HTR-8/SVneo (cell line): ENCODE measurements around the gene CACNG3.

Experiments used
- DNase-seq: peaks from one replicate; pipeline ENCODE4 v3.0.0; 2011; ENCODE audit warnings: low spot score, mixed read lengths; ENCODE audit not compliant: insufficient read length
- FAIRE-seq: peaks from 2 replicates; lab custom pipeline; 2011; peaks lifted over from hg19 to GRCh38; lab: Jason Lieb, UNC

CACNG3 gene

DNA sequence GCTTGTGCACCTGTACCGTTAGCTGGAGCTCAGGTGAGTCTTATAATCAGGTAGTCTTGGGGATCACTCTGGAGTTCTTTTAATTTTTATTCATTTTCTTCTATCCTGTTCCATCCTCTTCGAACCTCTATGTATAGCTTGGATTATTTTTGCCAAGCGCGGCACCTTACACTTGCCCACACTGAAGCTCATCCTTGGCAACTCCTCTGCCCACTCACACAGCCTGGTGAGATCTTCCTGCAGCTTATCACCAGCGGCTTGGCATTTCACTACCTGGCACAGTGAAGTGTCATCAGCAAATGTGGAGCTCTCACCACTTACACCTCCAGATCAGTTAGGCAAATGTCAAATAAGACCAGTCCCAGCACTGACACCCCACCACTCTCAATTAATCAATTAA lies 116.7 kb downstream of the CACNG3 start:
- DNase-seq (no peak), FAIRE-seq (no peak)

DNA sequence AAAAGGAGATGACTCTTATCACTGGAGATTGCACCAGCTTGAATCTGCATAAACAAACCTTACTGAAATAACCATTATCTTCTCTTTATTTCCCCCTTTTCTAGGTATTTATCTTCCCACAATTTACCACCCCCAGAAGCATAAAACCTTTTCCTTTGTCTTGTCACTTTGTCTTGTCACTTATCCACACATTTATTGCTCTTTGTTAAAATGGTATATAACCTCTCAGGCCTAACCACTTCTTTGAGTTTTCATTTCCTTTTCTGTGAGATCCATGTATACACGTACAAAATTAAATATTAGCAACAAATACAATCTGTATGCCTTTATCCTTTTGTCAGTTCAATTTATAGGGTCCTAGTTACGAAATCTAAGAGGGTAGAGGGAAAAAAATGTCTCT lies 122.9 kb downstream of the CACNG3 start:
- FAIRE-seq (no peak), DNase-seq (no peak)

DNA sequence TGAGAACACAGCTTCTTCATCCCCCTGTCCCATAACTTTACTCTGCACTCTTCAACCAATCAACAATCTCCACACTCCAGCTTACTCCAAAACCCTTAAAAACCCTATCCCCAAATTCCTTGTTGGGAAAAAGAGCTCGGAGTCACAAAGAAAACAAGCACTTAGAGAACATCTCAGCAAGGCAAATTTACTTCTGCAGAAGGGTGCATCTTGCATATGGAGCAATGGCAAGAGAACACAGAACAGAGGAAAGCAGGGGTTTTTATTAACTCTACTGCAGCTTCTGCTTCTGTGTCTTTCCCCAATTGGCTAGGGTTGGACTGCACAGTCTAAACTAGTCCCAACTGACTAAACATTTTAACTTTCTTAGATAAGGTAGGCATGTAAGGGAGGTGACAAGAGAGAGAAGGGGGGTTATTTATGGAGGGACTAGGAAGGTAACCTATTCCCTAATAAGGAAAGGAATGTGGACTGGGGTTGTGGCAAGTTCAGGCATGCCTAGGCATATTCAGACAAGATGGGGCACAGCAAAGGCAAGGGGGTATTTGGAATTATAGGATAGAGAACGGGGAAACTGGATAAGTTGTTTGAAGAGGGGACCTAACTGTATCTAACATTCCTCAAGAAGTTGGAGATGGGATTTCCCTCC lies 125.5 kb downstream of the CACNG3 start:
- no peak for FAIRE-seq

DNA sequence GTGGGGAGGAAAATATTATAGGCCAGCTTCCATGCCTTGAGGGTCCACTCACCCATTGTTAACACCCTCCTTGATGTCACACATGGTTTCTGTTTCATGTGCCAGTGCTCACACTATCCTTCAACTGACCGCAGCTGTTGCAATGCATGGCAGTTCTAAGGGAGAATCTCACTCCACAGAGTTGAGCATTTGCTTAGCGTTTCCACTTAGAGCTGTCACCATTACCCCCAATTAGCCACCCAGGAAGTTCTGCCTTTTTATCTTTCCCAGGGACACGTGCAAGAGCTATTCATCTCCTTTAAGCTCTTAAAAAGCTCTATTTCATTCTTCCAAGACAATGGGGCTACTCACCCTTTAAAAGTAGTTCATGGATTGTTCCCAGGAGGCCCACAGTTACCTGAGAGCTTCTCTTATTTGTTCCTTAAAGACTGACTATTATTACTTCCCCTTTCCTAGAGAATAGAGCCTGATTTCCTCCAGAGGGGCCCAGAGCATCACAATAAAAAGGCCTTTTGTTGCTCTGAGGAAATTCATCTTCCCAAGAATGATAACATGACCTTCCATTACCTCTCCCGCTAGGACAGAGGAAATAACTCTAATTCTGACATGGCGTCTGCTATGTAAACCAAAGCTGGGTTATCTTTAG lies 126.8 kb downstream of the CACNG3 start:
- FAIRE-seq (no peak), DNase-seq (no peak)

More for the DNA sequence above, 125.5 kb downstream of the CACNG3 start:
- DNase-seq = no peak

DNA sequence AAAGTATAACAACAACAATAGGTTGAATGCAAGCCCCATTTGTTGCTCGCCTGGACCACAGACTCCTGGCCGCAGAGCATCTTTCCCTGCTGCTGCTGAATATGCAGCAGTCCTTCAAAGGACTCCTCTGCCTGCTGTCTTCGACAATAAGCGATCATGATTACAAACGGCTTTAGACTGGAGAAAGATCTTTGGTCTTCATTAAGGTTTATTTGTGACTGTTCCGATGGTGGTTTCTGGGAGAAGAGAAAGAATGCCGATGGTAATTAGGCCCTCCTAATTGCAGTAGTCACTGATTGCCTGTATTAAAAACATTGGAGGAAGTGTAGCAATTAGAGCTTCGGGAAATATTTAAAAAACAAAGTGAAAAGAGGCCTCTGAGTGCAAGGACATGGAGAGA lies 138.2 kb downstream of the CACNG3 start:
- no peak for FAIRE-seq
- no peak for DNase-seq

DNA sequence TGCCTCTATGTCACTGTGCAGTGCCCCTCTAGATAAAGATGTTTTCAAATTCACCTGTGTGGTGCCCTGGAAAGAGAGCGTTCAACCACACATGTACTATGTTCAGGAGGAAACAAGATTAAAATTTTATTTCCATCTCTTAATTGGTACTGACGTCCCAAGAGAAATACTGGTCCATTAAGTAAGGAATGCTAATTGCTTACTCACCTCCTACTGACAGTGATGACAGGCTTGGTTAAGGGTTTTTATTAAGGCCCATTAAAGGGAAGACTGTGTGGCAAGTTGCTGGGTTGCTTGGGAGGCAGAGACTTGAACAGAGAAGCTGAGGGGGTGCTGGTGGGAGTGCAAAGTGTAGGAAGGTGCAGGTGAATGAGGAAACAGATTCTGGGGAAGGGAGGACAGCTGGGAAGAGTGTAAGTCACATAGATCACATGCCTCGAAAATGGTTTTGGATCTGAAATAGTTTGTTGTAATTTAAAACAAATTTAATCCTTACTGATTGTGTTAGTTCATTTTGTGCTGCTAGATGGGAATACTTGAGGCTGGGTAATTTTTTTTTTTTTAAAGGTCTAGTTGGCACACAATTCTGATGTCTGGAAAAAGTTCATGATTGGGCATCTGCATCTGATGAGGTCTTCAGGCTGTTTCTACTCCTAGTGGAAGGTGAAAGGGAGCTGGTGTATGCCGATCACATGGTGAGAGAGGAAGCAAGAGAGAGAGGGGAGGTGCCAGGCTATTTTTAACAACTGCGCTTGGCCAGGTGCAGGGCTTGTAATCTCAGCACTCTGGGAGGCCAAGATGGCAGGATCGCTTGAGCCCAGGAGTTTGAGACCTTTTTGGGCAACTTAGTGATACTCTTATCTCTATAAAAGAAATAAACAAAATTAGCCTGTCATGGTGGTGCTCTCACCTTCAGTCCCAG lies 140.5 kb downstream of the CACNG3 start:
- DNase-seq (no peak), FAIRE-seq (no peak)

DNA sequence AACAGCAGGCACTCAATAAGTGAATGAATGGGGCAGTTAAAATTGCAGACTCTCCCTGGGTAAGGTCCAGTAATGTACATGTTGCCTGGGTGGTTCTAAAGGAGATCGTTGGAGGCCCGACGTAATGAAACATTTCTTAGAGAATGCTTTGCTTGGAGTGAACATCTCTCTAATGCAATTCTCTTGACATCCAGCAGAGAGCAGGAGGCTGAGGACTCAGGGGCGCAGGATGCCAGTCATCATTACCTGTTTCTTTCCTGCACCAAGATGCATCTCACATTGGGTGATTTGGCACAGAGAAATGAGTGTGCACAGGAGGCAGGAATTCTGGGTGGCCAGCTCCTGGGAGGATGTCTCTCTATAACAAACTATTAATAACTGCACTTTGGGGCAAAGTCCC lies 152.9 kb downstream of the CACNG3 start:
- no peak for DNase-seq
- no peak for FAIRE-seq
